Vagina (tissue), 2 donors: ENCODE measurements around the gene C16orf86. TPM values are rescaled to one million over a fixed set of nuclear protein-coding genes. Genes with fewer than 3 reads are reported as not detected.

Experiments used
- DNase-seq, 2 donors: peaks; one replicate each; pipeline ENCODE4 v3.0.0-alpha.2; 2017; ENCODE audit errors: extremely low spot score in 2 of 2
- H3K27ac ChIP-seq: fragments of 200-600 bp; sonication (generic); one replicate; pipeline ENCODE4 v1.5.1; 2019
- H3K27me3 ChIP-seq: fragments of 200-600 bp; sonication (generic); one replicate; pipeline ENCODE4 v1.5.1; 2019
- H3K36me3 ChIP-seq, 2 donors: fragments of 200-600 bp; sonication (generic); one replicate each; pipeline ENCODE4 v1.5.1; 2017 to 2019
- H3K4me1 ChIP-seq: fragments of 200-600 bp; sonication (generic); one replicate; pipeline ENCODE4 v1.5.1; 2019
- H3K4me3 ChIP-seq, 2 donors: fragments of 200-600 bp; sonication (generic); 1 replicate in 1 of 2; 2 replicates in 1 of 2; pipeline ENCODE4 v1.5.1; 2016 to 2019
- H3K9me3 ChIP-seq: fragments of 200-600 bp; sonication (generic); one replicate; pipeline ENCODE4 v1.5.1; 2019
- CTCF ChIP-seq, 3 experiments: fragments of 450-650 bp in 2 of 3; fragments of 200-600 bp in 1 of 3; sonication (generic) in 1 of 3; IDR thresholded peaks; one replicate each; pipeline ENCODE4 v1.5.1; 2017 to 2019; ENCODE audit warnings: antibody characterized with exemption in 3 of 3, mild to moderate bottlenecking in 2 of 3, moderate library complexity in 2 of 3
- POLR2A ChIP-seq, 2 donors: fragments of 450-650 bp; IDR thresholded peaks; one replicate each; pipeline ENCODE4 v1.6.1; 2017; ENCODE audit warnings: antibody characterized with exemption in 2 of 2, mild to moderate bottlenecking in 2 of 2, moderate library complexity in 2 of 2
- POLR2AphosphoS5 ChIP-seq, 2 donors: sonication (generic); formaldehyde crosslinking; IDR thresholded peaks; one replicate each; pipeline ENCODE4 v1.9.0; 2017; ENCODE audit warnings: antibody characterized with exemption in 2 of 2, mild to moderate bottlenecking in 2 of 2, low read depth in 1 of 2; ENCODE audit not compliant: insufficient read depth in 1 of 2
- intact Hi-C: fragments of 100-400 bp; cut with DNase I; formaldehyde crosslinking; loops from one replicate; pipeline ENCODE4 v1.15.1; 2023
- total RNA-seq: library from RNA; depleted of rRNA; stranded (reverse); fragments of >200 nt; gene quantifications from one replicate; pipeline ENCODE4 v1.2.3, GENCODE V29; 2016

The C16orf86 gene
- total RNA-seq, 1 donor from 2014 or later, result 10.3 TPM

- Histone ChIP-seq H3K27me3 (no peaks in the 10 kb centered on the region), H3K4me1 (peaks cover 7% of the 10 kb centered on the region), H3K27ac (no peak overlapping the region), H3K4me3 (no peak overlapping the region), H3K36me3 (no peaks in the 10 kb centered on the region), H3K9me3 (no peaks in the 10 kb centered on the region)
- no peak for TF ChIP-seq CTCF (IDR thresholded peaks at IDR 0.05)
- DNase-seq, result no peak
- intact Hi-C loops, result no loop called here
Observed at GRCh38 chr16:67697422-67698185, 31.0 kb downstream of the C16orf86 start.

- Histone ChIP-seq H3K4me1 (peaks cover 19% of the 10 kb centered on the region), H3K27ac (no peak overlapping the region), H3K27me3 (no peaks in the 10 kb centered on the region), H3K9me3 (no peaks in the 10 kb centered on the region), H3K4me3 (no peak overlapping the region), H3K36me3 (no peaks in the 10 kb centered on the region)
- intact Hi-C loops, result no loop called here
- TF ChIP-seq POLR2A (IDR thresholded peaks at IDR 0.05), result no peak
- TF ChIP-seq POLR2AphosphoS5 (IDR thresholded peaks at IDR 0.05; ENCODE audit: insufficient read depth in 1 of 2, low read depth in 1 of 2), result no peak
- no peak for TF ChIP-seq CTCF (IDR thresholded peaks at IDR 0.05)
- DNase-seq, result no peak
Observed at GRCh38 chr16:67699265-67699664, 32.7 kb downstream of the C16orf86 start.

GRCh38 chr16:67701420-67701819 is 34.8 kb downstream of the C16orf86 start:
- intact Hi-C loops, result no loop called here

GRCh38 chr16:67702130-67702529 is 35.5 kb downstream of the C16orf86 start:
- Histone ChIP-seq H3K9me3 (no peaks in the 10 kb centered on the region), H3K36me3 (no peaks in the 10 kb centered on the region), H3K4me1 (peaks cover 19% of the 10 kb centered on the region), H3K27me3 (no peaks in the 10 kb centered on the region), H3K27ac (no peak overlapping the region), H3K4me3 (no peak overlapping the region)
- no peak for TF ChIP-seq POLR2A (IDR thresholded peaks at IDR 0.05)
- TF ChIP-seq POLR2AphosphoS5 (IDR thresholded peaks at IDR 0.05; ENCODE audit: insufficient read depth in 1 of 2, low read depth in 1 of 2), result no peak
- no peak for TF ChIP-seq CTCF (IDR thresholded peaks at IDR 0.05)
- intact Hi-C loops, result no loop called here
- no peak for DNase-seq

More at GRCh38 chr16:67701420-67701819, 34.8 kb downstream of the C16orf86 start:
- H3K27ac ChIP-seq, result no peak overlapping the region
- H3K9me3 ChIP-seq, result no peaks in the 10 kb centered on the region
- no peak for TF ChIP-seq POLR2A (IDR thresholded peaks at IDR 0.05)
- TF ChIP-seq CTCF (IDR thresholded peaks at IDR 0.05), result no peak
- TF ChIP-seq POLR2AphosphoS5 (IDR thresholded peaks at IDR 0.05; ENCODE audit: insufficient read depth in 1 of 2, low read depth in 1 of 2), result no peak
- DNase-seq, result no peak
- H3K4me1 ChIP-seq, result peaks cover 19% of the 10 kb centered on the region
- no peak overlapping the region for H3K4me3 ChIP-seq
- no peaks in the 10 kb centered on the region for H3K27me3 ChIP-seq
- H3K36me3 ChIP-seq, result no peaks in the 10 kb centered on the region

GRCh38 chr16:67703626-67704025 is 37.0 kb downstream of the C16orf86 start:
- H3K27me3 ChIP-seq, result no peaks in the 10 kb centered on the region
- H3K27ac ChIP-seq, result no peak overlapping the region
- H3K4me3 ChIP-seq, result no peak overlapping the region
- H3K4me1 ChIP-seq, result peaks cover 13% of the 10 kb centered on the region
- intact Hi-C loops, result no loop called here
- no peak for TF ChIP-seq POLR2A (IDR thresholded peaks at IDR 0.05)
- TF ChIP-seq CTCF (IDR thresholded peaks at IDR 0.05), result no peak
- no peak for TF ChIP-seq POLR2AphosphoS5 (IDR thresholded peaks at IDR 0.05; ENCODE audit: insufficient read depth in 1 of 2, low read depth in 1 of 2)
- H3K9me3 ChIP-seq, result no peaks in the 10 kb centered on the region
- no peak for DNase-seq
- H3K36me3 ChIP-seq, result no peaks in the 10 kb centered on the region
